GM12878 (cell line): Measurements from ENCODE around the gene SLC23A1. TPM values are rescaled to one million over a fixed set of nuclear protein-coding genes. Genes with fewer than 3 reads are reported as not detected.
A peak's percentile ranks its signal among the peaks of the same experiment; 100 is the strongest.

ENCODE experiments used
- ATAC-seq: fragments of 200-7000 bp; cut with Tn5 transposase; 3 replicates; pipeline ENCODE4 v1.9.1; 2020; ENCODE audit warnings: mild to moderate bottlenecking, moderate library complexity
- Bru-seq: library from RNA; stranded (reverse); fragments of 400-500 nt; gene quantifications from one replicate; lab custom pipeline; 2021; lab: Mats Ljungman, UMichigan
- BruChase-seq, 2 experiments: library from RNA; stranded (reverse); fragments of 400-500 nt; gene quantifications; one replicate each; lab custom pipeline; 2021; lab: Mats Ljungman, UMichigan
- BruUV-seq: library from RNA; stranded (reverse); fragments of 400-500 nt; replicated peaks from 2 replicates; lab custom pipeline; 2021; lab: Mats Ljungman, UMichigan
- CTCF ChIA-PET: fragments of 300-600 bp; sonication (Branson Sonifier 250); formaldehyde crosslinking; extraction: SDS; loops from one replicate; lab custom pipeline; 2021; ENCODE audit warnings: inconsistent platforms; lab: Yijun Ruan, JAX
- POLR2A ChIA-PET: fragments of 350-600 bp; formaldehyde crosslinking; extraction: SDS; loops from one replicate; lab custom pipeline; 2021; ENCODE audit warnings: inconsistent platforms; lab: Charles Lee
- RAD21 ChIA-PET: fragments of 300-600 bp; sonication (Branson Sonifier 250); formaldehyde crosslinking; loops from one replicate; lab custom pipeline; 2023; ENCODE audit warnings: antibody characterized with exemption; ENCODE audit not compliant: unreplicated experiment; lab: Charles Lee
- SMC1A ChIA-PET: fragments of 300-600 bp; sonication (Branson Sonifier 250); formaldehyde crosslinking; loops from one replicate; lab custom pipeline; 2023; ENCODE audit not compliant: unreplicated experiment, uncharacterized antibody; lab: Charles Lee
- DNase-seq: peaks from one replicate; pipeline ENCODE4 v3.0.0-alpha.2; 2011; ENCODE audit warnings: low read depth, low spot score
- FAIRE-seq: peaks from 3 replicates; lab custom pipeline; 2011; peaks lifted over from hg19 to GRCh38; lab: Jason Lieb, UNC
- H2AFZ ChIP-seq: 2 replicates; pipeline ENCODE4 v1.6.0; 2011; ENCODE audit warnings: low read depth, low read length, control low read depth; ENCODE audit not compliant: control insufficient read depth
- H3K27ac ChIP-seq: 2 replicates; pipeline ENCODE4 v1.5.1; 2011; ENCODE audit warnings: control low read depth; ENCODE audit not compliant: control insufficient read depth, insufficient read depth
- H3K27me3 ChIP-seq, 2 experiments: replicated peaks in 1 of 2; 2 replicates each; pipeline versions ENCODE4 v1.6.0 to v1.6.1; 2011; ENCODE audit warnings: low read length in 1 of 2; ENCODE audit not compliant: control insufficient read depth in 2 of 2, insufficient read depth in 2 of 2
- H3K36me3 ChIP-seq, 2 experiments: 2 replicates each; pipeline ENCODE4 v1.5.1; 2011; ENCODE audit warnings: low read length in 1 of 2; ENCODE audit not compliant: control insufficient read depth in 2 of 2, insufficient read depth in 2 of 2
- H3K4me1 ChIP-seq: 2 replicates; pipeline ENCODE4 v1.6.1; 2011; ENCODE audit warnings: mild to moderate bottlenecking, low read length, moderate library complexity, mixed read lengths; ENCODE audit not compliant: control insufficient read depth, insufficient read depth
- H3K4me2 ChIP-seq: 2 replicates; pipeline ENCODE4 v1.6.0; 2011; ENCODE audit warnings: control low read depth; ENCODE audit not compliant: control insufficient read depth, insufficient read depth
- H3K4me3 ChIP-seq: fragments of 200-600 bp; sonication (generic); 2 replicates; pipeline ENCODE4 v1.5.1; 2016
- H3K79me2 ChIP-seq: 2 replicates; pipeline ENCODE4 v1.6.0; 2011; ENCODE audit warnings: low read length; ENCODE audit not compliant: control insufficient read depth, insufficient read depth
- H3K9ac ChIP-seq: 2 replicates; pipeline ENCODE4 v1.8.0; 2011; ENCODE audit warnings: low read length, control low read depth, mixed read lengths; ENCODE audit not compliant: control insufficient read depth, insufficient read depth
- H3K9me3 ChIP-seq: replicated peaks from 3 replicates; pipeline ENCODE4 v1.5.1; 2011; ENCODE audit warnings: mild to moderate bottlenecking, low read length; ENCODE audit not compliant: control insufficient read depth, insufficient read depth
- H4K20me1 ChIP-seq: 2 replicates; pipeline ENCODE4 v1.6.0; 2011; ENCODE audit not compliant: control insufficient read depth, insufficient read depth
- NR2F1 ChIP-seq: fragments of 450-650 bp; conservative IDR thresholded peaks from 2 replicates; pipeline ENCODE4 v1.6.1; 2017; ENCODE audit warnings: mild to moderate bottlenecking
- SMAD1 ChIP-seq: fragments of 450-650 bp; IDR thresholded peaks from 2 replicates; pipeline ENCODE4 v1.6.1; 2018; ENCODE audit warnings: mild to moderate bottlenecking, low read depth; ENCODE audit not compliant: partially characterized antibody
- WGBS: methylation state at CpG from one replicate; pipeline ENCODE4 v1.1.6; 2016; ENCODE audit warnings: low lambda C conversion rate; ENCODE audit not compliant: insufficient replicate concordance, insufficient coverage; ENCODE audit errors: missing lambda C conversion rate; 5-methylcytosine and 5-hydroxymethylcytosine counted together
- in situ Hi-C: fragments of 300-500 bp; cut with MboI; formaldehyde crosslinking; loops from 9 replicates; pipeline ENCODE4 v1.14.3; 2018; ENCODE audit warnings: mixed read lengths
- intact Hi-C: fragments of 100-400 bp; cut with micrococcal nuclease; formaldehyde crosslinking; loops from one replicate; pipeline ENCODE4 v1.14.2; 2022; ENCODE audit not compliant: unreplicated experiment
- long read RNA-seq, 2 experiments: library from polyadenylated mRNA; unstranded; transcript quantifications; one replicate each; pipeline ENCODE4 v2.0.0, GENCODE V29; 2019 to 2020
- polyA minus RNA-seq, 3 experiments: library from RNA; depleted of rRNA, polyadenylated mRNA; stranded (reverse); fragments of >200 nt; gene quantifications; 2 replicates each; pipeline ENCODE4 v1.2.3, GENCODE V29; 2011
- polyA plus RNA-seq, 11 experiments: library from polyadenylated mRNA; depleted of rRNA in 4 of 11; unstranded in 6 of 11; stranded (reverse) in 5 of 11; fragments of >200 nt; fragmentation: Nextera tagmentation in 4 of 11; fragmentation: Illumina TruSeq in 1 of 11; extraction: Ambion mirVana in 4 of 11; extraction: Trizol in 1 of 11; gene quantifications; 1 replicate in 1 of 11; 2 replicates in 10 of 11; pipeline versions ENCODE4 v1.2.1 to v1.2.3, GENCODE V29; 2011 to 2016; ENCODE audit warnings: inconsistent platforms in 2 of 11, missing spikeins in 2 of 11, low read depth in 1 of 11
- total RNA-seq, 4 experiments: library from RNA; depleted of rRNA in 3 of 4; stranded (reverse); fragments of >200 nt in 3 of 4; fragmentation: Illumina TruSeq in 1 of 4; extraction: Trizol in 1 of 4; gene quantifications; 2 replicates each; pipeline versions ENCODE4 v1.2.1 to v1.2.3, GENCODE V29; 2013 to 2021

Gene SLC23A1
- total RNA-seq (2013; cell fraction: nucleolus; rRNA removed) = 24.3 and 24.7 TPM in 2 replicates
- total RNA-seq (2014; rRNA removed) = 0.98 and 1.2 TPM in 2 replicates
- total RNA-seq (2014; rRNA removed; fragmentation: Illumina TruSeq; extraction: Trizol) = 1.7 and 2.4 TPM in 2 replicates
- 4.1 and 4.7 TPM in 2 replicates for total RNA-seq (2021)
- 1.2 TPM for polyA plus RNA-seq (2011; ENCODE audit: low read depth)
- 1.1 and 1.5 TPM in 2 replicates for polyA plus RNA-seq (2011; rRNA removed)
- 1.2 and 1.3 TPM in 2 replicates for polyA plus RNA-seq (2011; cell fraction: cytosol; rRNA removed)
- 18.8 and 22.0 TPM in 2 replicates for polyA plus RNA-seq (2011; cell fraction: nucleus; rRNA removed)
- polyA plus RNA-seq (2012) = 3.3 and 4.3 TPM in 2 replicates
- polyA plus RNA-seq (2014; fragmentation: Illumina TruSeq; extraction: Trizol) = 0.95 and 1.7 TPM in 2 replicates
- polyA plus RNA-seq (2014; fragmentation: Nextera tagmentation; extraction: Ambion mirVana) = under 1 TPM; 0.35 to 0.74 TPM
- 3.2 and 3.3 TPM in 2 replicates for polyA plus RNA-seq (2014; rRNA removed)
- 1 to 10 TPM; 1.5 to 1.6 TPM for polyA plus RNA-seq (2016; fragmentation: Nextera tagmentation; extraction: Ambion mirVana)
- polyA minus RNA-seq (2011; rRNA and poly(A)+ RNA removed) = 5.6 and 11.2 TPM in 2 replicates
- not detected in 2 replicates for polyA minus RNA-seq (2011; cell fraction: cytosol; rRNA and poly(A)+ RNA removed)
- 9.8 and 16.2 TPM in 2 replicates for polyA minus RNA-seq (2011; cell fraction: nucleus; rRNA and poly(A)+ RNA removed)
- percentile 59 among the genes with signal in this experiment for Bru-seq, nascent RNA
- BruChase-seq, experiment 1, labeled RNA remaining after a 6-hour chase = percentile 50 among the genes with signal in this experiment
- percentile 49 among the genes with signal in this experiment for BruChase-seq, experiment 2, labeled RNA remaining after a 2-hour chase
- long read RNA-seq, experiment 1 = 0 reads
- long read RNA-seq, experiment 2 = 0 reads

GRCh38 chr5:139383275-139383992, at the start of gene SLC23A1:
Gene SLC23A1, minus strand, starts transcription at chr5:139383297. Its CDS starts 44 bp downstream, at chr5:139383253.
- FAIRE-seq (no peak), ATAC-seq (no peak), DNase-seq (no peak)
- TF ChIP-seq NR2F1 = no peak
- peak; percentile 55 for TF ChIP-seq SMAD1
- H3K4me2 ChIP-seq = no peak within 1 kb of the TSS
- H3K4me3 ChIP-seq = no peak within 1 kb of the TSS
- ChIA-PET SMC1A (no interaction called here), POLR2A (no interaction called here), CTCF (no interaction called here), RAD21 (no interaction called here)
- WGBS = 76% methylated on average over 10 of the region's 10 CpGs
- H3K9me3 ChIP-seq = no peaks in the 10 kb centered on the region
- H3K79me2 ChIP-seq = peaks cover 17% of the 10 kb centered on the region
- no peak within 1 kb of the TSS for H3K9ac ChIP-seq
- H3K36me3 ChIP-seq = no peaks in the 10 kb centered on the region; a peak in 2 of 4 replicates
- no peaks in the 10 kb centered on the region for H3K27me3 ChIP-seq
- H2AFZ ChIP-seq = no peak within 1 kb of the TSS
- intact Hi-C loops = no loop called here
- no TSS peak for BruUV-seq
- H3K27ac ChIP-seq = no peak within 1 kb of the TSS
- H4K20me1 ChIP-seq = no peaks in the 10 kb centered on the region
- peaks cover 32% of the 10 kb centered on the region for H3K4me1 ChIP-seq
- in situ Hi-C loops = no loop called here
